Nephron (organoid): Measurements from ENCODE around the gene IGIP.

Experiments used
- H3K27ac Mint-ChIP-seq, 3 experiments: 2 replicates each; pipeline ENCODE4 v1.8.0; 2020; ENCODE audit warnings: mixed read lengths in 3 of 3, mild to moderate bottlenecking in 2 of 3, moderate library complexity in 1 of 3
- H3K27me3 Mint-ChIP-seq: 2 replicates; pipeline ENCODE4 v1.8.0; 2021; ENCODE audit warnings: low read depth, mild to moderate bottlenecking, moderate library complexity, mixed read lengths
- H3K36me3 Mint-ChIP-seq: 2 replicates; pipeline ENCODE4 v1.8.0; 2020; ENCODE audit warnings: low read depth, mixed read lengths
- H3K4me1 Mint-ChIP-seq: 2 replicates; pipeline ENCODE4 v1.8.0; 2020; ENCODE audit warnings: mixed read lengths
- H3K4me3 Mint-ChIP-seq, 3 experiments: 2 replicates each; pipeline ENCODE4 v1.8.0; 2020; ENCODE audit warnings: mild to moderate bottlenecking in 3 of 3, mixed read lengths in 3 of 3, moderate library complexity in 2 of 3
- H3K9me3 Mint-ChIP-seq: 2 replicates; pipeline ENCODE4 v1.8.0; 2020; ENCODE audit warnings: mixed read lengths
- CTCF ChIP-seq, 3 experiments: fragments of 200-600 bp; sonication (generic); IDR thresholded peaks; one replicate each; pipeline ENCODE4 v1.5.0; 2021; ENCODE audit warnings: antibody characterized with exemption in 3 of 3; ENCODE audit not compliant: unreplicated experiment in 3 of 3

The IGIP gene

GRCh38 chr5:140136624-140137023 lies 10.9 kb downstream of the IGIP start:
- Mint-ChIP-seq H3K4me3 (no peak overlapping the region), H3K27ac (no peak overlapping the region), H3K9me3 (no peaks in the 10 kb centered on the region), H3K27me3 (peaks cover 48% of the 10 kb centered on the region), H3K4me1 (no peaks in the 10 kb centered on the region), H3K36me3 (no peaks in the 10 kb centered on the region)
- TF ChIP-seq CTCF (IDR thresholded peaks at IDR 0.05; ENCODE audit: unreplicated experiment in 3 of 3) = no peak

GRCh38 chr5:140140435-140140834 lies 14.7 kb downstream of the IGIP start:
- Mint-ChIP-seq H3K36me3 (no peaks in the 10 kb centered on the region), H3K9me3 (no peaks in the 10 kb centered on the region), H3K4me1 (no peaks in the 10 kb centered on the region), H3K4me3 (no peak overlapping the region), H3K27me3 (peaks cover 69% of the 10 kb centered on the region), H3K27ac (no peak overlapping the region)
- TF ChIP-seq CTCF (IDR thresholded peaks at IDR 0.05; ENCODE audit: unreplicated experiment in 3 of 3) = no peak

- no peak for TF ChIP-seq CTCF (IDR thresholded peaks at IDR 0.05; ENCODE audit: unreplicated experiment in 3 of 3)
- Mint-ChIP-seq H3K4me1 (no peaks in the 10 kb centered on the region), H3K36me3 (no peaks in the 10 kb centered on the region), H3K4me3 (no peak overlapping the region), H3K9me3 (no peaks in the 10 kb centered on the region), H3K27me3 (peaks cover 70% of the 10 kb centered on the region), H3K27ac (no peak overlapping the region)
Observed at GRCh38 chr5:140141241-140141640, 15.5 kb downstream of the IGIP start.

GRCh38 chr5:140142246-140142645 lies 16.5 kb downstream of the IGIP start:
- Mint-ChIP-seq H3K4me1 (no peaks in the 10 kb centered on the region), H3K27ac (no peak overlapping the region), H3K4me3 (no peak overlapping the region), H3K36me3 (no peaks in the 10 kb centered on the region), H3K9me3 (no peaks in the 10 kb centered on the region), H3K27me3 (peaks cover 77% of the 10 kb centered on the region)
- no peak for TF ChIP-seq CTCF (IDR thresholded peaks at IDR 0.05; ENCODE audit: unreplicated experiment in 3 of 3)

- peaks cover 79% of the 10 kb centered on the region for H3K27me3 Mint-ChIP-seq
- H3K36me3 Mint-ChIP-seq = no peaks in the 10 kb centered on the region
- no peaks in the 10 kb centered on the region for H3K9me3 Mint-ChIP-seq
- H3K4me1 Mint-ChIP-seq = no peaks in the 10 kb centered on the region
- no peak for TF ChIP-seq CTCF (IDR thresholded peaks at IDR 0.05; ENCODE audit: unreplicated experiment in 3 of 3)
- H3K27ac Mint-ChIP-seq = no peak overlapping the region
- H3K4me3 Mint-ChIP-seq = no peak overlapping the region
Observed at GRCh38 chr5:140142856-140143255, 17.1 kb downstream of the IGIP start.

- H3K9me3 Mint-ChIP-seq = no peaks in the 10 kb centered on the region
- no peak overlapping the region for H3K4me3 Mint-ChIP-seq
- H3K27ac Mint-ChIP-seq = no peak overlapping the region
- peaks cover 83% of the 10 kb centered on the region for H3K27me3 Mint-ChIP-seq
- no peak for TF ChIP-seq CTCF (IDR thresholded peaks at IDR 0.05; ENCODE audit: unreplicated experiment in 3 of 3)
- H3K36me3 Mint-ChIP-seq = no peaks in the 10 kb centered on the region
- H3K4me1 Mint-ChIP-seq = no peaks in the 10 kb centered on the region
Observed at GRCh38 chr5:140143521-140144258, 18.0 kb downstream of the IGIP start.
